SH-SY5Y (cell line): ENCODE measurements around the gene ERICH4.

ENCODE experiments used
- GATA2 ChIP-seq: IDR thresholded peaks from 2 replicates; pipeline ENCODE4 v1.6.1; 2011; ENCODE audit warnings: mild to moderate bottlenecking, low read depth, low read length
- GATA3 ChIP-seq: IDR thresholded peaks from 2 replicates; pipeline ENCODE4 v1.6.1; 2011; ENCODE audit warnings: low read depth, mild to moderate bottlenecking, low read length, moderate library complexity

The ERICH4 gene

GRCh38 chr19:41424335-41425173, 18.4 kb upstream of the ERICH4 start:
- TF ChIP-seq GATA2 (no peak), GATA3 (no peak)

- no peak for TF ChIP-seq GATA3
- TF ChIP-seq GATA2: no peak
Observed at GRCh38 chr19:41425174-41426115, 17.5 kb upstream of the ERICH4 start.

GRCh38 chr19:41426116-41426841, 16.7 kb upstream of the ERICH4 start:
- no peak for TF ChIP-seq GATA3
- TF ChIP-seq GATA2: no peak

GRCh38 chr19:41426952-41427646, 15.9 kb upstream of the ERICH4 start, which contains the start of gene B3GNT8:
Gene B3GNT8 (minus strand): TSS chr19:41427374. CDS start chr19:41426778, 596 bp downstream.
- TF ChIP-seq GATA3: no peak
- no peak for TF ChIP-seq GATA2

- TF ChIP-seq GATA3: no peak
- TF ChIP-seq GATA2: peak; percentile 86
Observed at GRCh38 chr19:41427647-41428480, 15.1 kb upstream of the ERICH4 start.

GRCh38 chr19:41428481-41428859, 14.5 kb upstream of the ERICH4 start:
- no peak for TF ChIP-seq GATA2

- TF ChIP-seq GATA3 (no peak), GATA2 (no peak)
Observed at GRCh38 chr19:41430922-41431321, 12.0 kb upstream of the ERICH4 start.

- no peak for TF ChIP-seq GATA2
- no peak for TF ChIP-seq GATA3
Observed at GRCh38 chr19:41431426-41432386, 11.2 kb upstream of the ERICH4 start.

- TF ChIP-seq GATA3 (no peak), GATA2 (no peak)
Observed at GRCh38 chr19:41433171-41433570, 9.8 kb upstream of the ERICH4 start.

- TF ChIP-seq GATA2 (no peak), GATA3 (no peak)
Observed at GRCh38 chr19:41434450-41434849, 8.5 kb upstream of the ERICH4 start.

GRCh38 chr19:41435936-41436673, 6.9 kb upstream of the ERICH4 start:
- TF ChIP-seq GATA3: no peak
- no peak for TF ChIP-seq GATA2

- TF ChIP-seq GATA2: no peak
- TF ChIP-seq GATA3: no peak
Observed at GRCh38 chr19:41436674-41436951, 6.3 kb upstream of the ERICH4 start.
